ENCODE measurements around the gene CELF2. TPM values are rescaled to one million over a fixed set of nuclear protein-coding genes. Genes with fewer than 3 reads are reported as not detected.

The CELF2 gene
- total RNA-seq, 4 donors from 2014 or later, result 120 to 185 (median 154) TPM

- no peak for TF ChIP-seq CTCF (IDR thresholded peaks at IDR 0.05; ENCODE audit: low read depth)
Observed at GRCh38 chr10:11302181-11302580, 284.5 kb downstream of the CELF2 start.

- TF ChIP-seq CTCF (IDR thresholded peaks at IDR 0.05; ENCODE audit: low read depth), result no peak
Observed at GRCh38 chr10:11303361-11304170, 285.9 kb downstream of the CELF2 start.

- no peak for TF ChIP-seq CTCF (IDR thresholded peaks at IDR 0.05; ENCODE audit: low read depth)
Observed at GRCh38 chr10:11304906-11305585, 287.4 kb downstream of the CELF2 start.

GRCh38 chr10:11305825-11306593, 288.3 kb downstream of the CELF2 start:
- no peak for TF ChIP-seq CTCF (IDR thresholded peaks at IDR 0.05; ENCODE audit: low read depth)

GRCh38 chr10:11307004-11307403, 289.3 kb downstream of the CELF2 start:
- TF ChIP-seq CTCF (IDR thresholded peaks at IDR 0.05; ENCODE audit: low read depth), result no peak

GRCh38 chr10:11307937-11308336, 290.3 kb downstream of the CELF2 start:
- no peak for TF ChIP-seq CTCF (IDR thresholded peaks at IDR 0.05; ENCODE audit: low read depth)

- TF ChIP-seq CTCF (IDR thresholded peaks at IDR 0.05; ENCODE audit: low read depth), result no peak
Observed at GRCh38 chr10:11311027-11311426, 293.4 kb downstream of the CELF2 start.

All from subcutaneous adipose tissue (tissue), 4 donors.